Measurements from ENCODE around the gene EID2.

GRCh38 chr19:39531834-39532232, 8.1 kb downstream of the EID2 start:
- no peak for TF ChIP-seq CTCF (IDR thresholded peaks at IDR 0.05)
- no peak for TF ChIP-seq POLR2A (IDR thresholded peaks at IDR 0.05)
